Parathyroid adenoma (tissue), 2 donors: ENCODE data around the gene ATP1A1.
A peak's percentile ranks its signal among the peaks of the same experiment; 100 is the strongest.

ENCODE experiments used
- H2AFZ ChIP-seq: fragments of 300-600 bp; sonication (generic); one replicate; pipeline ENCODE4 v1.7.0; 2017; ENCODE audit warnings: antibody characterized with exemption, mild to moderate bottlenecking
- H3K27ac ChIP-seq: fragments of 300-600 bp; sonication (generic); one replicate; pipeline ENCODE4 v1.7.0; 2017
- H3K27me3 ChIP-seq: fragments of 300-600 bp; sonication (generic); one replicate; pipeline ENCODE4 v1.7.0; 2017; ENCODE audit warnings: low read length; ENCODE audit not compliant: control insufficient read depth, insufficient read depth
- H3K36me3 ChIP-seq: fragments of 300-600 bp; sonication (generic); one replicate; pipeline ENCODE4 v1.7.0; 2017; ENCODE audit warnings: low read length; ENCODE audit not compliant: control insufficient read depth, insufficient read depth
- H3K4me1 ChIP-seq: fragments of 300-600 bp; sonication (generic); one replicate; pipeline ENCODE4 v1.7.0; 2017; ENCODE audit warnings: control low read depth
- H3K4me2 ChIP-seq: fragments of 300-600 bp; sonication (generic); one replicate; pipeline ENCODE4 v1.7.0; 2017; ENCODE audit warnings: low read length
- H3K4me3 ChIP-seq: fragments of 300-600 bp; sonication (generic); one replicate; pipeline ENCODE4 v1.7.0; 2017; ENCODE audit warnings: low read depth, low read length
- H3K79me2 ChIP-seq: fragments of 300-600 bp; sonication (generic); one replicate; pipeline ENCODE4 v1.7.0; 2017; ENCODE audit warnings: control low read depth
- H3K9ac ChIP-seq: fragments of 300-600 bp; sonication (generic); one replicate; pipeline ENCODE4 v1.7.0; 2017; ENCODE audit warnings: mild to moderate bottlenecking
- H3K9me3 ChIP-seq: fragments of 300-600 bp; sonication (generic); one replicate; pipeline ENCODE4 v1.7.0; 2017; ENCODE audit warnings: low read length; ENCODE audit not compliant: control insufficient read depth
- TF ChIP-seq, protein P1 (sequence below): fragments of 300-600 bp; sonication (generic); IDR thresholded peaks from one replicate; pipeline ENCODE4 v1.7.0; 2017; ENCODE audit warnings: antibody characterized with exemption, mild to moderate bottlenecking
- donor health status: primary hyperparathyroidism.

The ATP1A1 gene

DNA sequence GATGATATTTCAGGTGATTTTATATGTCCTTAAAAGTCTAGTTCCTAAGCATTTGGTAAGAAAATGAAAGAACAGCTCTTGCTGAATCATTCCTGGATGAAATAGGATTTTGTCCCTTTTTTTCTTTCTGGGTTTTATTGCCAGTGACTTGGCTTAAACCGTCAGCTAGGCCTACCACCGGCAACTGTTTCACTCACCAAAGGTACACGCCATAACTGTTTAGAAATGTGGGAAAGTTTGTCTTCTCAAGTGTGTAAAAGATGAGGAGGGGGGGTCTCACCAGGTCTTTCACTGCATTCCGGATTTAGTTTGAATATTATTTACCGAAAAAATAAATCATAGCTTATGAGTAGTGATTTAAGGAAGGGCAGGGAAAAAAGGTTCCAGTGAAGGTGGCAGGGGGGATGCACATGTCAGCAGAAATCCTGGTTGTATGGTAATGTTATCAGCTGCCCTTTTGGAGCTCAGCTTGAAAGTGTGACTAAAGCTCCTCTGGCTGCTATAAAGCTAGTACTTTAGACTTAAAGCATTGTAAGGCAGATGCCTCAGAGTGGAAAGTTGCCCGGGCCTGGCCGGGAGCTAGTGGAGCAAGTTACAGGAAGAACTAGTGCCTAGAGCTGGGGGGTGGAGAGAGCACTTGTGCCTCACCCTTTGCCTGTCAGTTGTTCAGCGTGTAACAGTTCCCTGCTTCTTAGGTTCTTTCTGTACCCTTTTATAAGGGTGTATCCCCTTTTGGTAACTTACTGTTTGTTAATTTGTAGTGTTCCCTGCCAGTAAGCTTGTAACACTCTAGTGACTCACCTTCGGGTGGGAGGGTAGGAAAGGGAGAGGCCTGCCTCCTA lies 3.1 kb downstream of the ATP1A1 start:
- peak overlapping the region; percentile 98 for H3K27ac ChIP-seq
- peaks cover 54% of the 10 kb centered on the region for H3K79me2 ChIP-seq
- TF ChIP-seq, protein P1, sequence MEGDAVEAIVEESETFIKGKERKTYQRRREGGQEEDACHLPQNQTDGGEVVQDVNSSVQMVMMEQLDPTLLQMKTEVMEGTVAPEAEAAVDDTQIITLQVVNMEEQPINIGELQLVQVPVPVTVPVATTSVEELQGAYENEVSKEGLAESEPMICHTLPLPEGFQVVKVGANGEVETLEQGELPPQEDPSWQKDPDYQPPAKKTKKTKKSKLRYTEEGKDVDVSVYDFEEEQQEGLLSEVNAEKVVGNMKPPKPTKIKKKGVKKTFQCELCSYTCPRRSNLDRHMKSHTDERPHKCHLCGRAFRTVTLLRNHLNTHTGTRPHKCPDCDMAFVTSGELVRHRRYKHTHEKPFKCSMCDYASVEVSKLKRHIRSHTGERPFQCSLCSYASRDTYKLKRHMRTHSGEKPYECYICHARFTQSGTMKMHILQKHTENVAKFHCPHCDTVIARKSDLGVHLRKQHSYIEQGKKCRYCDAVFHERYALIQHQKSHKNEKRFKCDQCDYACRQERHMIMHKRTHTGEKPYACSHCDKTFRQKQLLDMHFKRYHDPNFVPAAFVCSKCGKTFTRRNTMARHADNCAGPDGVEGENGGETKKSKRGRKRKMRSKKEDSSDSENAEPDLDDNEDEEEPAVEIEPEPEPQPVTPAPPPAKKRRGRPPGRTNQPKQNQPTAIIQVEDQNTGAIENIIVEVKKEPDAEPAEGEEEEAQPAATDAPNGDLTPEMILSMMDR: no peak
- no peak overlapping the region for H2AFZ ChIP-seq
- no peaks in the 10 kb centered on the region for H3K27me3 ChIP-seq
- H3K4me2 ChIP-seq: peak overlapping the region; percentile 87
- peaks cover 23% of the 10 kb centered on the region for H3K4me1 ChIP-seq
- H3K4me3 ChIP-seq: peak overlapping the region; percentile 94
- H3K36me3 ChIP-seq: no peaks in the 10 kb centered on the region
- H3K9me3 ChIP-seq: no peaks in the 10 kb centered on the region
- H3K9ac ChIP-seq: no peak overlapping the region

DNA sequence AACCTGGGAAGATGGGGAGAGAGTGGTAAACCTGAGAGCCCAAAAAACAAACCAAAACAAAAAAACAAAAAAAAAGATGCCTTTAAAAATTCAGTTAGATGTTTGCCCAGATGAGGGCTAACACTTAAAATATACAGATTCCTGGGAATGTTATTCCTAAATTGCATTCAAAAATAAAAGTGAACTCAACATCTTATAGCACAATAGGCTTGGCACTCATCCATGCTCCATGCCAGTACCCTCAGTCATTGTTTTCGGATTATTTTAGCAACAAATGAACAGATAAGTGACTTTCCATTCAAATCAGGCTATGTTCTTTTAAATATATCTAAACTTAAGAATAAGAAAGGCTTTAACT lies 3.7 kb downstream of the ATP1A1 start:
- Histone ChIP-seq H2AFZ (no peak overlapping the region), H3K79me2 (peaks cover 58% of the 10 kb centered on the region), H3K27me3 (no peaks in the 10 kb centered on the region), H3K4me2 (peak overlapping the region; percentile 87), H3K36me3 (no peaks in the 10 kb centered on the region), H3K9ac (peak overlapping the region; percentile 37), H3K9me3 (no peaks in the 10 kb centered on the region), H3K4me1 (peaks cover 23% of the 10 kb centered on the region), H3K27ac (peak overlapping the region; percentile 98), H3K4me3 (peak overlapping the region; percentile 94)
- TF ChIP-seq, protein P1: no peak

DNA sequence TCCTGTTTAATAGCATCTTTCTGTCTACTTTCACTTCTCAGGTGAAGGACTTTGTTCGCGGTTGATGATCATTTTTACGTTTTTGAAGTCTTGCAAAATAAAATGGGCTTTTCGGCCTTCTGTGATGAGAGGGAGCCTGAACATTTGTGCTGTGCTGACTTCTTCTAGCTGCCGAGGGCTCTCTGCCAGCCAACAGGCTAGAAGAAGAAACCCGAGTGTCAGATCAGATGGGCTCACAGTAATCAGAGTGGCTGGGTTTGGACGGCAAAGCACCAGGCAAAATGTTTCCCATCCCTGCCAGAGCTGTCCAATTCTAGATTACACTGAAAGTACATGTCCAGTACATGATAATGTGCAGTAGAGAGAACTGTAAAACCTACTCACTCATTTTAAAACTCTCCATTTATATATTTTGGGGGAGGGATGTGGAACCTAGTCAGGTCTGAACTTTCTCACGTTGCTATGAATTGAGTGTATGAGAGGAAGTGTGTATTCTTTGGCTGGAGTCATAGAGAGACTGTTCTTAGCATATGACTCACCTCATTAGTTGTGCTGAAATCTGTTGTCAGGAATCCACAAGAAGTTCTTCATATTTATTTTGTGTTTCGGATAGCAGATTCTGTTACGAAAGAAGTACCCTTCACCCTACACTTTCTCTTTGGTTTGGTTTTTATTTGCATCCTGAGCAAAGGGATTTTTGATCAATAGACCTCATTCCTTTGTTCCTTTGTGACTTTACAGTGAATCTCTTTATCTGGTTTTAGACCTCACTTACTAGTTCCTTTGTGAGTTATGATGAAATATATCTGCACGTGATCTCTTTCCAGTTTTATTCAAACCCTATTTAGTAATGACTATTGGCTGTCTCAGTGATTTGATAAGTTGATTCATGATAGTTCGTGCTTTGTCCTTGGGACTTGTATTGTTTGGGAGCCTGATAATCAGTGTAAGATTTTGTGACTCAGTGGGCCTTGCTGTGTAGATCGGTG lies 4.8 kb downstream of the ATP1A1 start:
- Histone ChIP-seq H3K79me2 (peaks cover 68% of the 10 kb centered on the region), H3K9ac (peak overlapping the region; percentile 37), H3K4me3 (peak overlapping the region; percentile 94), H3K27me3 (no peaks in the 10 kb centered on the region), H3K36me3 (no peaks in the 10 kb centered on the region), H3K27ac (peak overlapping the region; percentile 98), H3K4me1 (peaks cover 23% of the 10 kb centered on the region), H3K9me3 (no peaks in the 10 kb centered on the region), H3K4me2 (peak overlapping the region; percentile 87), H2AFZ (no peak overlapping the region)
- TF ChIP-seq, protein P1: no peak

GRCh38 chr1:116379057-116379630 lies 6.1 kb downstream of the ATP1A1 start:
- no peak overlapping the region for H3K9ac ChIP-seq
- H3K79me2 ChIP-seq: peaks cover 66% of the 10 kb centered on the region
- H3K4me3 ChIP-seq: peak overlapping the region; percentile 94
- peak overlapping the region; percentile 87 for H3K4me2 ChIP-seq
- H2AFZ ChIP-seq: no peak overlapping the region
- TF ChIP-seq, protein P1: no peak
- H3K9me3 ChIP-seq: no peaks in the 10 kb centered on the region
- no peaks in the 10 kb centered on the region for H3K27me3 ChIP-seq
- peaks cover 23% of the 10 kb centered on the region for H3K4me1 ChIP-seq
- H3K36me3 ChIP-seq: no peaks in the 10 kb centered on the region
- peak overlapping the region; percentile 98 for H3K27ac ChIP-seq
